ENCODE results near the gene CENPQ. TPM values are rescaled to one million over a fixed set of nuclear protein-coding genes. Genes with fewer than 3 reads are reported as not detected.

Gene CENPQ, protein sequence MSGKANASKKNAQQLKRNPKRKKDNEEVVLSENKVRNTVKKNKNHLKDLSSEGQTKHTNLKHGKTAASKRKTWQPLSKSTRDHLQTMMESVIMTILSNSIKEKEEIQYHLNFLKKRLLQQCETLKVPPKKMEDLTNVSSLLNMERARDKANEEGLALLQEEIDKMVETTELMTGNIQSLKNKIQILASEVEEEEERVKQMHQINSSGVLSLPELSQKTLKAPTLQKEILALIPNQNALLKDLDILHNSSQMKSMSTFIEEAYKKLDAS
- total RNA-seq: 11.0 TPM

DNA sequence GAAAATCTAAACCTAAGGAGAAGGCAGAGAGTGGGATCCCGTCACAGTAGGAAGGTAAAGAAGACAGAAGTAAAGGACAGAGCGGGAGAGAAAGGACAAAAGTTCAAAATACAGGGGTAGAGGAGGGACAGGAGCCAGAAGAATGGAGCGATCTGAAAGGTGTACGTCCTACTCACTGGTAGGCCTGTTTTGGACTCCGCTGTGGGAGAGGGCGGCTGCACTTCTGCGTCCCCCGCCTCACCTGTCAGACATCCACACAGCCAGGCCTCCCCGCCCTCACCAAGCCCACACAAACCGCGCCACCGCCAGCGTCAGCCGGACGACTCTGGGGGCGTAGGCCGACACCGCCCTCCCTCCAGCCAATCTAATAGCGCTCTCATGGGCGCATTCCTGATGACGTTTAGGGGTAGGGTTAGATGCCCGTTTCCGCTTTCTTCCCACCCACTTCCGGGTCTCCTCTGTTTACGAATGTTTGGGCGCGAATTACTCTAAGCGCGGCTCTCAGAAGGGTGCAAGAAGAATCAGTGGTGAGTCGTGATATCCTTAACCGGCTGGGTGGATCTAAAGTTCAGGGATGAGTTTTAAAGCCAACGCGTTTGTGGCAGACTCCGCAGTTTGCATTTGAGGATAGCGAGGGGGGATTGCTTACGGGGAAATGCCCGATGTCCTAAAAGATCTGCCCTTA is at the start of gene CENPQ, which contains the start of gene MMUT:
TSS of gene CENPQ (plus strand) at position 444 of the 685 bp plus-strand sequence. CDS start 6,807 bp downstream, outside the sequence.
TSS of gene MMUT (minus strand) at position 327 of the 685 bp plus-strand sequence. CDS start 3,787 bp downstream, outside the sequence.

DNA sequence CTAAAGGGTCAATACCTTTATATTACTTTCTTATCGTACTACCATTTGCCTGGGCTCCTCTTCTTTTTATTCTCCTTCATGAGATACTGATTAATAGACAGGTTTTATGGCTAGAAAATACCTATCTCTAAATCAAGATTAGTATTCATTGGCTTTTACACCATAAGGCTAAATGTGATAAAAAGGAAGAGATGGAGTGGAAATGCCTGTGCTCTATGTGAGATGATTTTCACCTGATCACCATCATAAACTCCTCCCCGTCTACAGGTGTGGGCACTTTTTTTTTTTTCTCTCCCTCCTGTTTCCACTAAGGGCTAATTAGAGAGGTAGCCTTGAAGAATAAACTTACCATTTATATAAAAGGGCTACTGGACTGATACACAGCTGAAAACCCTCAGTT is 36.5 kb downstream of the CENPQ start, which contains the start of gene GLYATL3:
TSS of gene GLYATL3 (plus strand) at position 301 of the 400 bp plus-strand sequence. CDS start 12,068 bp downstream, outside the sequence.

Other genes with a start within 250 kb of the CENPQ start
- 32.5 TPM for gene MMUT, start 117 bp upstream of the CENPQ start, total RNA-seq
- not detected for gene GLYATL3, start 36.6 kb downstream of the CENPQ start, total RNA-seq
- gene C6orf141, start 87.3 kb downstream of the CENPQ start, total RNA-seq: 0.77 TPM
- gene RHAG, start 173.5 kb downstream of the CENPQ start, total RNA-seq: 3.5 TPM